LNCAP (cell line): ENCODE results near the gene DGAT2.

Source experiments
- CTCF ChIP-seq: fragments of 450-650 bp; IDR thresholded peaks from 2 replicates; pipeline ENCODE4 v1.5.1; 2017; ENCODE audit warnings: mild to moderate bottlenecking

DGAT2 gene

GRCh38 chr11:75815345-75816168, 47.0 kb downstream of the DGAT2 start:
- TF ChIP-seq CTCF = no peak

DNA sequence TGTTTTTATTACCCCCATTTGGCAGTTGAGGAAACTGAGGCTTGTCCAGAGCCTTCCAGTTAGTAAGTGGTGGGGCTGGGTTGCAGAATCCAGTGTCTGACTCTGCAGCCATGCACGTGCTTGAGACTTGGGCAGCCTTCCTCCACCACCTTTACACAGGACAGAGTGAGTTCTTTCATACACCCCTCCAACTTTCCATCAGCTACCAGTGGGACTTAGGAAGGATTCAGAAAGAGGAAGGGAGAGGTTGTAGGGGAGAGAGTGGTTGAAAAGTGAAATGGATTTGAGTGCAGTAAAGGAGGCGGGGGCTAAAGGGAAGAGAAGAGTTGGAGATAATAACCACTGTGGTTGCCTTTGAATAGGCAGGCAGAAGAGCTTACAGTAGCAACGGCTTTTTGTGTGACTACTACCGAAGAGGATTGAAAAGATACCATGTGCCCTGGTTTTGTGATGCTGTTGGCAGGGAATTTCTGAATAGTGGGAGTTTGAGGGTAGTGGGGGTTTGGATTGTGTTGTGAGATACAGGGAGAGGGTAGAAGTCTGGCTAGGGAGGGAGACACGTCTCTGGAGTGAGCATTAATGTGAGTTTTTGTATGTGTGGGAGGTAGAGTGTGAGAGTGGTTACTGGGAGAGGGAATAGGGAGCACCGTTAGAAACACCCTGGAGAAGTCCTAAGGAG, 48.1 kb downstream of the DGAT2 start:
- TF ChIP-seq CTCF = no peak

- TF ChIP-seq CTCF = no peak
These were observed 52.1 kb downstream of the DGAT2 start for GRCh38 chr11:75820645-75821044.

DNA sequence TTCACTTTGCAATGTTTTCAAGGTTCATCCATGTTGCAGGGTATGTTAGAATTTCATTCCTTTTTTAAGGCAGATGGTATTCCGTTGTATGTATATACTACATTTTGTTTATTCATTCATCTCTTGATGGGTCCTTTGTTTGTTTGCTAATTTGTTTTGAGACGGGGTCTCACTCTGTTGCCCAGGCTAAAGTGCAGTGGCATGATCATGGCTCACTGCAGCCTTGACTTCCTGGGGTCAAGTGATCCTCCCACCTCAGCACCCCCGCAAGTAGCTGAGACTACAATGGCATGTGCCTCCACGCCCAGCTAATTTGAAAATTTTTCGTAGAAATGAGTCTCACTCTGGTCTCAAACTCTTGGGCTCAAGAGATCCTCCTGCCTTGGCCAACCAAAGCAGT, 52.6 kb downstream of the DGAT2 start:
- TF ChIP-seq CTCF = no peak

DNA sequence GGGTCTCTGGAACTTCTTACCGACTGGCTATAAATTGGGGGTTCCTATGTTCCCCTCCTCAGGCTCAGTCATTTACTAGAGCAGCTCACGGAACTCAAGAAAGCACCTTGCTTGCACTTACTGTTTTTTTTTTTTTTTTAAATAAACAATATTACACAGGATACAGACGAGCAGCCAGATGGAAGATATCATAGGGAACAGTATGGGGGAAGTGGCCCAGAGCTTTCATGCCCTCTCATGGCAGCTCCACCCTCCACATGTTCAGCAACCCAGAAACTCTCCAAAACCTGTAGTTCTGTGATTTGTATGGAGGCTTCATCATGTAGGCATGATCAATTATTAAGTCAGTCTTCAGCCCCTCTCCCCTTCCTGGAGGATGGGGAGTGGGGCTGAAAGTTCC, 54.0 kb downstream of the DGAT2 start:
- TF ChIP-seq CTCF = no peak

- TF ChIP-seq CTCF = no peak
These were observed 54.8 kb downstream of the DGAT2 start for GRCh38 chr11:75823415-75823814.

- no peak for TF ChIP-seq CTCF
These were observed 55.4 kb downstream of the DGAT2 start for GRCh38 chr11:75823946-75824345.
